GM19035 (cell line): ENCODE results near the gene DKKL1.

Experiments used
- ATAC-seq: cut with Tn5 transposase; IDR thresholded peaks from one replicate; pipeline ENCODE4 v1.9.1; 2021; ENCODE audit not compliant: unreplicated experiment

DKKL1 gene

DNA sequence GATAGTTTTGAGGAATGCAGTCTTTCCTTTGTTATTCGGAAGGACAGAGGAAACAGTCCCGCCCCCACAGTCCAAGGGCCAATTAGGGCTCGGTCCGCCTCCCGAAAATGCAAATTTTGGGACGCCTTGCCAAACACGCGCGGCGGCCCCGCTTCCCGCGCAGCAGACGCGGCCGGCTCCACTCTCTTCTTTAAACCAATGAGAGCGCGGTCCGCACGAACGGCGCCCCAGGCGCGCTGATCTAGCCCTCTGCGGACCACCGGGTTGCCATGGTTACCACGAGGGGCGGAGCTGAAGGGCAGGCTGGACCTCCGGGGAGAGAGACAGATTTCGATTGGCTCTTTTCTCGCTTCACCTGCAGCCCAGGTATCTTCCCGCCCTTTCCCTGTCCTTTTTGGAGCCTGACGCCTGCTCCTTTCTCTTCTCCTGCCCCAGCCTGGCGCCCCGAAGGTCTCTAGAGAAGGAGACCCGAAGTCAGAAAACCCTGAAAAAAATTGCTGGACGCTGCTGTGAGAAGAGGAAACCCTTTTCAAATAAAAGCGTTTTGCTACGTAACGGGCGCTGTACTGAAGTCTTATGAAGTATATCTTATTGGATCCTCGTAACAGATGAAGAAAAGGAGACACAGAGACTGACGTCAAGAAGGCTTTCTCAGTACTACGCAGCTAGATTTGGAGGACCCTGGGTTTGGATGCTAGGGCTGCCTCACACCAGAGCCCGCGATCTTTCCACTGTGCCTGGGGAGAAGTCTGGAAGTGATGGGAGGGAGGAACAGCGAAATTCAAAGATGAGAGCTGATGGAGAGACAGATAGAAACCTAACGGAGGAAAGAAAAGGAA, 57.6 kb downstream of the DKKL1 start:
- ATAC-seq: no peak

DNA sequence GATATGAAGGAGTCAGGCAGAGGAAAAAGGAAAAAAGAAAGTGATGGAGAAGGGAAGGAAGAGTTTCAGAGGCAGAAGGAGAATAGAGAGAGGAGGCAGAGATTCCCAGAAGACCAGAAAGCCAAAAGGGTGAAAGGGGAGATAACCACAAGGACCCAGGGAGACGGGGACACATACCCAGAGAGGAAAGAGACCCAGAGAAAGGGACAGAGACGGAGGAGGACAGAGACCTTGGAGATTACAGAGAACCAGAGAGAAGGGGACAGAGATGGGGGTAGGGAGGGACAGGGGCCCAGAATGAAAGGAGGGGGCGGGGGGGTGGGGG, 58.2 kb downstream of the DKKL1 start:
- no peak for ATAC-seq

DNA sequence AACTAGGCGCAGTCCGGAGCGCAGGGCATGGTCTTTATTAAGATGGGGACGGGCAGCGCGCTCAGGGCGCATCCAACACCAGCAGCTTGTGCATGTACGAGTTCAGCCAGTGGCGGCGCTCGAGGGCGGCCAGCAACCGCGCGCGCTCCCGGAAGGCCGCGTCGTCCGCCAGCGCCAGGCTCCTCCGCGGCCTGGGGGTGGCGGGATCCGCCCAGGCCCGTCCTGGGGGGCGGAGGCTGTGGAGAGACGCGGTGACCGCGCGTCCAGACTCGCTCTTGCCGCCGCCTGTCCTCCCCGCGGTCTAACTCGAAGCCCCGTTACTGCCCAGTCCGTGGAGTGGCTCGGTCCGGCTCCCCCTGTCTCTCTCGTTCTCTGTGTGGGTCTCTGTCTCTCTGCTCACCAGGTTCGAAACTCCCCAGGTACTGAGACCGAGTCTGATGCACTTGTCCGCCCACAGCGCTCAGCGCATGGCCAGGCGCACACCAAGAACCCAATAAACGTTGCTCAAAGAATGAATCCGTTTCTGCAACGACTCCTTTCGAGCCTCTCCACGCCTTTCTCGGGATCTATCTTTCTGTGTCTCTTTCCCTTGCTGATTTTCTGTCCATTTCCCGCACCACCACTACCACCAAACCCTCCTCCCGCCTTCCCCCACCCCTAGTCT, 58.9 kb downstream of the DKKL1 start:
- ATAC-seq: no peak

DNA sequence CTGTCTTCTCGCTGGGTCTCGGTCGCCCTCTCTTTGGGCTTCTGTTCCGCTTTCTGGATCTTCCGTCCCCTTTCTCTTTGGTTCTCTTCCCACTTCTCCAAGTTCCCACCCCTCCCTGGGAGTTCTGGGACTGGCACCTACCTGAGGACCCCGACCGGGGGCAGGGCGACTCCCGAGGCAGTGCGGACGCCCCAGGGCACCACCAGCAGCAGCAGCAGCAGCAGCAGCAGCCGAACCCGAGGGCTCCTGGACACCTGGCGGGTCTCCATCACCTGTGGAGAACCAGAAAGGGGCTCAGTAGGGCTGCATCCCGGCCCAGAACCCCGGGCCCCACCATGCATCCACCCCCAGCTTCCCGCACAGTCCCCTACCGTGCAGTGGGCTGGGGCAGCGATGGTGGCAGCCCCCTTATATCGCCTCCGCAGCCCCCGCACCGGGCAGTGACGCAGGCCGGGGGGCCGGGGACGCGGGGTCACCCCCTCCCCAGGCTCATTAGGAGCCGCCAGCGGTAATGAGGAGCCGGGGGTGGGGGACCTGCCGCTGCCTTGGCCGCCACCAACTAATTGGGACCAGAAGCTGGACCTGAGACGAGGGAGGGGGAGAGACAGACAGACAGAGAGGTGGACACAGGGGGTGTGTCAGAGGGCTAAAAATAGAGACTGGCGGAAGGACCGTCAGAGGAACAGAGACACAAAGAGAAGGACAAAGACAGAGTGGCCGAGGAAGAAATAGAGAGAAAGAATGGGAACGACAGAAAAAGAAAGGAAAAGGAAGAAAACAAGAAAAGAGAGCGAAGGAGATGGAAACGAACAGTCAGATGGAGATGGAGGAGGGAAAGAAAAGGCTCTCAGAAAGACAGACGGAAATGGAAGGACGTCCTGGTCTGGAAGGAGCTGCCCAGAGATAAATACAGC, 59.7 kb downstream of the DKKL1 start, which contains the start of gene PTH2:
TSS of gene PTH2 (minus strand) at position 371 of the 914 bp plus-strand sequence. CDS start at position 269, 102 bp downstream.
- no peak for ATAC-seq

DNA sequence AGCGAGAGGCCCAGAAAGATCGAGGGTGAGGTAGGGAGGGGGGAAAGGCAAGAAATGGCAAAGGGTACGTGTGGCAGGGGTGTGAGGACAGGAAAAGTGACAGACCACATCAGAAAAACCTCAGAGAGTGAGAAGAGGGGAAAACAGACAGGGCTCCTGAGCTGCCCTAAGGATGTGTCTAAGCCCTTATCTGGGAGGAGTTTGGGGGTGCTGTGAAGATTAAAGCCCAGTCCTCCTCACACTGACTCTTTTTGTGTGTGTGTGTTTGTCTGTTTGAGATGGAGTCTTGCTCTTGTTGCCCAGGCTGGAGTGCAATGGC, 60.3 kb downstream of the DKKL1 start:
- ATAC-seq: no peak
